HepG2 (cell line): ENCODE results near the gene CYP4V2. TPM values are rescaled to one million over a fixed set of nuclear protein-coding genes. Genes with fewer than 3 reads are reported as not detected.

ENCODE experiments used
- ATAC-seq: fragments of 200-7000 bp; cut with Tn5 transposase; 3 replicates; pipeline ENCODE4 v1.9.1; 2020; ENCODE audit warnings: mild to moderate bottlenecking, moderate library complexity
- BruUV-seq: library from RNA; stranded (reverse); fragments of 400-500 nt; replicated peaks from 2 replicates; lab custom pipeline; 2021; lab: Mats Ljungman, UMichigan
- CTCF ChIA-PET: fragments of 300-600 bp; formaldehyde crosslinking; extraction: SDS; loops from one replicate; lab custom pipeline; 2021; ENCODE audit warnings: low total read pairs, inconsistent platforms, low intra/inter-chr PET ratio; lab: Yijun Ruan, JAX
- POLR2A ChIA-PET: fragments of 350-600 bp; sonication (Branson Sonifier 250); formaldehyde crosslinking; loops from one replicate; lab custom pipeline; 2020; ENCODE audit warnings: antibody characterized with exemption, inconsistent platforms; lab: Yijun Ruan, JAX
- DNase-seq: peaks from one replicate; pipeline ENCODE4 v3.0.0-alpha.2; 2015; ENCODE audit warnings: low spot score
- FAIRE-seq: peaks from 3 replicates; lab custom pipeline; 2011; peaks lifted over from hg19 to GRCh38; lab: Jason Lieb, UNC
- H2AFZ ChIP-seq: one replicate; pipeline ENCODE4 v1.6.1; 2011; ENCODE audit warnings: low read length, inconsistent platforms
- H3K27ac ChIP-seq: fragments of 300-600 bp; 3 replicates; pipeline ENCODE4 v1.8.0; 2011; ENCODE audit warnings: mixed run types, mild to moderate bottlenecking, mixed read lengths, low read length, inconsistent platforms; ENCODE audit not compliant: insufficient read depth; ENCODE audit errors: extremely low read length
- H3K27me3 ChIP-seq, 2 experiments: fragments of 200-600 bp in 1 of 2; 2 replicates in 1 of 2; 3 replicates in 1 of 2; pipeline versions ENCODE4 v1.6.0 to v1.8.0; 2011; ENCODE audit warnings: low read length in 2 of 2, mild to moderate bottlenecking in 2 of 2, moderate library complexity in 2 of 2, inconsistent platforms in 1 of 2; ENCODE audit not compliant: insufficient read depth in 2 of 2, control insufficient read depth in 1 of 2
- H3K36me3 ChIP-seq, 2 experiments: fragments of 200-600 bp in 1 of 2; replicated peaks in 1 of 2; 2 replicates in 1 of 2; 3 replicates in 1 of 2; pipeline versions ENCODE4 v1.5.1 to v1.8.0; 2011; ENCODE audit warnings: low read length in 2 of 2, inconsistent platforms in 1 of 2; ENCODE audit not compliant: insufficient read depth in 2 of 2, control insufficient read depth in 1 of 2
- H3K4me1 ChIP-seq: 2 replicates; pipeline ENCODE4 v1.5.1; 2012; ENCODE audit warnings: low read length, inconsistent platforms; ENCODE audit not compliant: insufficient read depth
- H3K4me2 ChIP-seq: 2 replicates; pipeline ENCODE4 v1.6.0; 2011; ENCODE audit warnings: low read depth, low read length, inconsistent platforms
- H3K4me3 ChIP-seq, 3 experiments: fragments of 200-600 bp in 1 of 3; sonication (generic), shearing (Covaris generic) in 1 of 3; replicated peaks in 1 of 3; 2 replicates each; pipeline ENCODE4 v1.5.1; 2011 to 2016; ENCODE audit warnings: low read length in 3 of 3, inconsistent platforms in 2 of 3, low read depth in 2 of 3, mild to moderate bottlenecking in 2 of 3, control low read depth in 1 of 3, mixed read lengths in 1 of 3; ENCODE audit not compliant: insufficient read depth in 1 of 3
- H3K79me2 ChIP-seq: one replicate; pipeline ENCODE4 v1.6.1; 2011; ENCODE audit warnings: low read length, inconsistent platforms; ENCODE audit not compliant: insufficient read depth
- H3K9ac ChIP-seq: 2 replicates; pipeline ENCODE4 v1.6.0; 2011; ENCODE audit warnings: mild to moderate bottlenecking, low read depth, low read length, inconsistent platforms; ENCODE audit not compliant: insufficient read depth
- H3K9me3 ChIP-seq: 2 replicates; pipeline ENCODE4 v1.5.1; 2012; ENCODE audit warnings: mild to moderate bottlenecking, low read length
- H4K20me1 ChIP-seq: 2 replicates; pipeline ENCODE4 v1.6.0; 2011; ENCODE audit warnings: inconsistent platforms, mild to moderate bottlenecking, low read length, moderate library complexity; ENCODE audit not compliant: insufficient read depth
- HHEX ChIP-seq: IDR thresholded peaks from 2 replicates; pipeline ENCODE4 v1.6.1; 2016; ENCODE audit warnings: control low read depth
- HNF4G ChIP-seq, 2 experiments: sonication (generic) in 1 of 2; formaldehyde crosslinking in 1 of 2; IDR thresholded peaks; 2 replicates each; pipeline versions ENCODE4 v1.4.0 to v1.6.1; 2011 to 2020; ENCODE audit warnings: borderline replicate concordance in 2 of 2, low read depth in 2 of 2, mild to moderate bottlenecking in 2 of 2, low read length in 1 of 2, missing genetic modification reagents in 1 of 2, moderate library complexity in 1 of 2
- HOXA7 ChIP-seq: sonication (generic); formaldehyde crosslinking; IDR thresholded peaks from 2 replicates; pipeline ENCODE4 v1.8.1; 2022; ENCODE audit warnings: mild to moderate bottlenecking, missing genetic modification reagents, moderate library complexity
- RAD51 ChIP-seq: fragments of 450-650 bp; IDR thresholded peaks from 2 replicates; pipeline ENCODE4 v1.6.1; 2016; ENCODE audit warnings: borderline replicate concordance
- ZNF180 ChIP-seq: sonication (generic); formaldehyde crosslinking; IDR thresholded peaks from 2 replicates; pipeline ENCODE4 v1.4.0; 2020; ENCODE audit warnings: low read depth, missing genetic modification reagents, borderline replicate concordance
- ZNF251 ChIP-seq: sonication (generic); formaldehyde crosslinking; IDR thresholded peaks from 2 replicates; pipeline ENCODE4 v1.9.0; 2021; ENCODE audit warnings: mild to moderate bottlenecking, missing genetic modification reagents
- ZNF761 ChIP-seq: sonication (generic); formaldehyde crosslinking; conservative IDR thresholded peaks from 2 replicates; pipeline ENCODE4 v1.4.0; 2020; ENCODE audit warnings: mild to moderate bottlenecking, missing genetic modification reagents
- WGBS: methylation state at CpG from one replicate; pipeline ENCODE4 v1.1.6; 2017; ENCODE audit warnings: low lambda C conversion rate; 5-methylcytosine and 5-hydroxymethylcytosine counted together
- in situ Hi-C: cut with HindIII; loops from 2 replicates; pipeline ENCODE4 v1.10.0; 2017; ENCODE audit warnings: low pct_unique_long_range_greater_than_20kb; ENCODE audit not compliant: extremely low pct_ligation_motif_present
- intact Hi-C: fragments of 100-400 bp; cut with micrococcal nuclease; formaldehyde crosslinking; loops from one replicate; pipeline ENCODE4 v1.10.0; 2022; ENCODE audit not compliant: unreplicated experiment
- polyA plus RNA-seq, 8 experiments: library from polyadenylated mRNA; depleted of rRNA in 3 of 8; stranded (reverse) in 7 of 8; unstranded in 1 of 8; fragments of >200 nt; fragmentation: Illumina TruSeq in 4 of 8; extraction: Trizol in 4 of 8; gene quantifications; 2 replicates each; pipeline versions ENCODE4 v1.2.1 to v1.2.3, GENCODE V29; 2011 to 2016; ENCODE audit warnings: low read depth in 4 of 8, missing spikeins in 1 of 8, mixed read lengths in 1 of 8; ENCODE audit not compliant: insufficient read depth in 1 of 8
- total RNA-seq, 5 experiments: library from RNA; depleted of rRNA; stranded (reverse); fragments of >200 nt; fragmentation: Illumina TruSeq; extraction: Trizol; gene quantifications; 2 replicates each; pipeline ENCODE4 v1.2.3, GENCODE V29; 2016; ENCODE audit warnings: low read depth in 1 of 5
- TF ChIP-seq, protein P1 (sequence below): IDR thresholded peaks from 2 replicates; pipeline ENCODE4 v1.6.1; 2016; ENCODE audit warnings: missing biosample characterization, missing genetic modification reagents, low read depth

CYP4V2 gene
- total and polyA plus RNA-seq, 2 of the 13 experiments (the other 11 are each of a cell fraction or from before 2014, with no cell fraction given): 4.7 to 7.2 TPM

DNA sequence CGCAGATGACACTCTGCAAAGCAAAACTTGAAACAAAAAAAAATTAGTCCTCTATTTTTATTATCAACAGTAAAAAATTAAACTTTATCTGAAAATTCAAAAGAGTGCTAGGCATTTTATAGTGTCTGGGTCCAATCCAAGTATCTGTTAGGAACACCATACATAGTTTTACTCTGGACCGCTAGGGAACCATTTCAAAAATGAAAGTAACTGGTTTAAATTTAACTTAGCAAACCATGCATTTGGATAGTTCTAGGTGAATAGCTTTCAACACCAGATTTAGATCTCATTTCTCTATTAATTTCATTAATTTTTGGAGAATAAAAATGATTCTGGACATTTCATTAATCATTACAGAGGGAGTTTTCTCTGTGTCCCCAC, 37.1 kb downstream of the CYP4V2 start:
- H2AFZ ChIP-seq: no peak overlapping the region
- no peak overlapping the region; a peak in 1 of 6 replicates for H3K4me3 ChIP-seq
- no peaks in the 10 kb centered on the region for H3K36me3 ChIP-seq
- FAIRE-seq: no peak
- peaks cover 8% of the 10 kb centered on the region; the same call in 1 of the 2 replicates for H3K9me3 ChIP-seq
- H3K9ac ChIP-seq: no peak overlapping the region
- CTCF ChIA-PET: no interaction called here
- H4K20me1 ChIP-seq: no peaks in the 10 kb centered on the region
- POLR2A ChIA-PET: interaction anchor here (0.7 to 1.2 kb wide), 2 partner anchors 32 to 37 kb away, joined by 3 read pairs; partner anchors contain the start of gene F11
- intact Hi-C loops (no loop called here), in situ Hi-C loops (no loop called here)
- no peak overlapping the region for H3K27ac ChIP-seq
- peaks cover 0 to 1% of the 10 kb centered on the region in 2 experiments; a peak in 1 of 5 replicates for H3K27me3 ChIP-seq
- peaks cover 25% of the 10 kb centered on the region for H3K4me1 ChIP-seq
- no peak for DNase-seq
- BruUV-seq: no TSS peak
- TF ChIP-seq ZNF251: no peak
- TF ChIP-seq, protein P1, sequence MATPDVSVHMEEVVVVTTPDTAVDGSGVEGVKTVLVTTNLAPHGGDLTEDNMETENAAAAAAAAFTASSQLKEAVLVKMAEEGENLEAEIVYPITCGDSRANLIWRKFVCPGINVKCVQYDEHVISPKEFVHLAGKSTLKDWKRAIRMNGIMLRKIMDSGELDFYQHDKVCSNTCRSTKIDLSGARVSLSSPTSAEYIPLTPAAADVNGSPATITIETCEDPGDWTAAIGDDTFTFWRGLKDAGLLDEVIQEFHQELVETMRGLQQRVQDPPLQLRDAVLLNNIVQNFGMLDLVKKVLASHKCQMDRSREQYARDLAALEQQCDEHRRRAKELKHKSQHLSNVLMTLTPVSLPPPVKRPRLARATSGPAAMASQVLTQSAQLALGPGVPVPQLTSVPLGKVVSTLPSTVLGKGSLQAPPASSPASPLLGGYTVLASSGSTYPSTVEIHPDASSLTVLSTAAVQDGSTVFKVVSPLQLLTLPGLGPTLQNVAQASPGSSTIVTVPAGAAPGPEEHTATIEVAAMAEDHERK (CRISPR knock-in tag): no peak
- no peak for TF ChIP-seq RAD51
- TF ChIP-seq ZNF180 (CRISPR knock-in tag): no peak
- TF ChIP-seq HHEX: no peak
- TF ChIP-seq, all 625 proteins: peak for 0
- H3K79me2 ChIP-seq: no peaks in the 10 kb centered on the region
- ATAC-seq: no peak
- H3K4me2 ChIP-seq: peak overlapping the region; percentile 56
- 27% methylated on average over 2 of the region's 2 CpGs for WGBS

DNA sequence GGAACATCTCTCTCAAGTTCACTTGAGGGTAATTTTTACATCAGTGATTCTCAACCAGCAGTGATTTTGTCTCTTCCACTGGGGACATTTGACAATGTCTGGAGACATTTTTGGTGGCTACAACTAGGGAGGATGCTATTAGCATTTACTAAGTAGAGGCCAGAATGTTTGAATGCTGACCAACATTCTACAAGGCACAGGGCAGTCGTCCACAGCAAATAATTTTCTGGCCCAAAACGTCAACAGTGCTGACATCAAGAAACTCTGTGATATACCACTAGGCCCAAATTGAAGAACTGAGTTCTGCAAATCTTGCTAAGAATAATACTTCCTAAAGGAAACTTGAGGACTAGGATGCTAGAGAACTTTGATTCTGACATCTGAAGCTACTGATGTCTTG, 43.0 kb downstream of the CYP4V2 start:
- WGBS: 9% methylated on average over 2 of the region's 2 CpGs
- H3K27ac ChIP-seq: no peak overlapping the region
- TF ChIP-seq HNF4G (IDR thresholded peaks at IDR 0.05; ENCODE audit: borderline replicate concordance, low read depth, low read length) (no peak), HNF4G (CRISPR knock-in tag; IDR thresholded peaks at IDR 0.05; ENCODE audit: borderline replicate concordance, low read depth) (no peak), ZNF761 (CRISPR knock-in tag) (no peak), HOXA7 (CRISPR knock-in tag) (no peak)
- ChIA-PET CTCF (no interaction called here), POLR2A (no interaction called here)
- no peaks in the 10 kb centered on the region; a peak in 1 of 5 replicates for H3K27me3 ChIP-seq
- H3K4me1 ChIP-seq: no peaks in the 10 kb centered on the region
- no peaks in the 10 kb centered on the region for H3K79me2 ChIP-seq
- no peak overlapping the region for H3K4me3 ChIP-seq
- DNase-seq: no peak
- FAIRE-seq: no peak
- ATAC-seq: no peak
- H3K9ac ChIP-seq: no peak overlapping the region
- in situ Hi-C loops: no loop called here
- no TSS peak for BruUV-seq
- H3K36me3 ChIP-seq: no peaks in the 10 kb centered on the region
- no peaks in the 10 kb centered on the region for H3K9me3 ChIP-seq
- intact Hi-C loops: no loop called here
- H2AFZ ChIP-seq: no peak overlapping the region
- H4K20me1 ChIP-seq: no peaks in the 10 kb centered on the region
- no peak overlapping the region for H3K4me2 ChIP-seq
